OCI-LY3 (cell line): ENCODE results near the gene LMX1A.

Experiments used
- EZH2phosphoT487 ChIP-seq: fragments of 200-600 bp; shearing (Covaris generic); IDR thresholded peaks from 2 replicates; pipeline ENCODE4 v1.6.1; 2018; ENCODE audit warnings: antibody characterized with exemption, mixed run types, low read depth
- TF ChIP-seq, protein P1 (sequence below): fragments of 200-600, 300-600 bp; sonication (generic); IDR thresholded peaks from 2 replicates; pipeline ENCODE4 v1.5.1; 2014; ENCODE audit warnings: antibody characterized with exemption, low read length, low read depth

DNA sequence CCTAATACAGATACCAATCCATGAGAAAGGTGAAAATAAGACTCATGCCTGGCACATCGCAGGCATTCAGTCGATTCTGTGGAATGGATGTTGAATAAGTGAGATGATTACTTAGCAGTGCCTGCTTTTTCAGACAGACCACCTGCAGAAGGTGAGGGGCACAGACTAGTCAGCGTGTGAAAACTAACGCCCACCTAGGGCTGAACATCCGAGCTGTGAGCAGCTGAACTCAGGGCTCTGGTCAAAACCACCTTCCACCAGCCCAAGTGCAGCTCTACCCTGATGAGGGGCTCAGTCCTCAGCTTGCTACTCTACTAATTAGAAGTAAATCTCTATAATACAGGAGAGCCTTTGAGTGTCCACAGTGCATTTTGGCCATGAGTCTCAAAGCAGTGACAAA, 32.5 kb downstream of the LMX1A start:
- TF ChIP-seq, protein P1, sequence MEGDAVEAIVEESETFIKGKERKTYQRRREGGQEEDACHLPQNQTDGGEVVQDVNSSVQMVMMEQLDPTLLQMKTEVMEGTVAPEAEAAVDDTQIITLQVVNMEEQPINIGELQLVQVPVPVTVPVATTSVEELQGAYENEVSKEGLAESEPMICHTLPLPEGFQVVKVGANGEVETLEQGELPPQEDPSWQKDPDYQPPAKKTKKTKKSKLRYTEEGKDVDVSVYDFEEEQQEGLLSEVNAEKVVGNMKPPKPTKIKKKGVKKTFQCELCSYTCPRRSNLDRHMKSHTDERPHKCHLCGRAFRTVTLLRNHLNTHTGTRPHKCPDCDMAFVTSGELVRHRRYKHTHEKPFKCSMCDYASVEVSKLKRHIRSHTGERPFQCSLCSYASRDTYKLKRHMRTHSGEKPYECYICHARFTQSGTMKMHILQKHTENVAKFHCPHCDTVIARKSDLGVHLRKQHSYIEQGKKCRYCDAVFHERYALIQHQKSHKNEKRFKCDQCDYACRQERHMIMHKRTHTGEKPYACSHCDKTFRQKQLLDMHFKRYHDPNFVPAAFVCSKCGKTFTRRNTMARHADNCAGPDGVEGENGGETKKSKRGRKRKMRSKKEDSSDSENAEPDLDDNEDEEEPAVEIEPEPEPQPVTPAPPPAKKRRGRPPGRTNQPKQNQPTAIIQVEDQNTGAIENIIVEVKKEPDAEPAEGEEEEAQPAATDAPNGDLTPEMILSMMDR = no peak
- no peak for TF ChIP-seq EZH2phosphoT487
